ENCODE measurements around the gene TMEM52.
A peak's percentile ranks its signal among the peaks of the same experiment; 100 is the strongest.

TMEM52 gene

GRCh38 chr1:1914101-1914970 is 4.7 kb downstream of the TMEM52 start:
- no peak for DNase-seq

GRCh38 chr1:1911350-1912041 is 7.6 kb downstream of the TMEM52 start:
- peak; percentile 1 for DNase-seq

- peak; percentile 1 for DNase-seq
Observed at GRCh38 chr1:1910651-1911331, 8.3 kb downstream of the TMEM52 start.

- DNase-seq, result no peak
Observed at GRCh38 chr1:1910033-1910465, 9.0 kb downstream of the TMEM52 start.

DNA sequence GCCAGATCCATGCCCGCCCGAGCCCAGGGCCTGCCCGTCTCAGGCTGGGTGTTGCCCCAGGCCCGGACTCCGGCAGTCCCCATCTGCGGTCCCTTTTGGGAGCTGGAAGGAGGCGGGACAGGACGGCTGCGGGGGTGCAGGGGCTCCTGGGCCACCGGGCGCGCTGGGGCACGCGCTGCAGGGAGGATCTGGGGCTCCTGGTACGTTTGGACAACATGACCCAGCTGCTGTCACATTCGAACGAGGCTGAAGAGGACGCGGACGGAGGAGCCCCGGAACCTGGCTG is 10.6 kb downstream of the TMEM52 start:
- DNase-seq, result no peak

- no peak for DNase-seq
Observed at GRCh38 chr1:1907098-1907736, 11.9 kb downstream of the TMEM52 start.

DNA sequence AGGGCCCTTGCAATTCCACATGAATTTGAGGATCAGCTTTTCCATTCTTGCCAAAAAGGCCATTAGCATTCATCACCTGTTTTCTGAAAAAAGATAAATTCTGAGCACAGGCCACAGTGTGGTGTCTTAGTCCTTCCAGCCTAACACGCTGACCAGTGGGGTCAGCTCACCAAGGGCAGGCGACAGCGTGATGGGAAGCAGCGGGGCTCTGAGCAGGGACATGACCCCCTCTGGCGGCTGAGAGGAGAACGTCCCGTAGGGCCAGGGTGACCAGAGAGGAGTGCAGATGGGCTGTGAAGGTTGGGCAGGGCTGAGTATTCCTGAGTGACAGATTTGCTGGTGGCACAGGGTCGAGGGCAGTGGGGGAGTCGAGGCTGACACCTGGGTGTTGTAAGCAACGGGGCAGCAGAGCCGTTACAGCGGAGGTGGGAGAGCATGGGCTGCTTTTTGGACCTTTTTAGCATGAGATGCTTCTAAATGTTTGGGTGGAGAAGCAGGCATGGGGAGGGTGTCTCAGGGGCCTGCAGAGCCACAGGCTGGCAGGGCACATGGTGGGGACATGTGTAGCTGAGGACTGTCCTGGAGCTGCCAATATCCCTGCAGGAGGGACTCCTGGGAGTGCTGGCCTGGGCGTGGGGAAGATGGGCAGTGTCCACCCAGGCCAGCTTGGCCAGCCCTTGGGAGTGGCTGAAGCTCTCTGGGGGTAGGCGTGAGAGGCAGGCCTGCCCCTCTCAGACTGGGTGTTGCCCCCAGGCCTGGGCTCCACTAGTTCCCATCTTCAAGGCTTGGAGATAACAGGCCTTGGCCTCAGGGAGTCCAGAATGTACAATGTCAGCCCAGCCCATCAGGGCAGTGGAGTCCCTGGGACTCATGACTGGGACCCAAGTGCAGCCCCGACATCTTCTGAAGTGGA is 12.6 kb downstream of the TMEM52 start:
- DNase-seq, result peak; percentile 78

GRCh38 chr1:1903224-1903623 is 15.9 kb downstream of the TMEM52 start:
- no peak for DNase-seq

DNA sequence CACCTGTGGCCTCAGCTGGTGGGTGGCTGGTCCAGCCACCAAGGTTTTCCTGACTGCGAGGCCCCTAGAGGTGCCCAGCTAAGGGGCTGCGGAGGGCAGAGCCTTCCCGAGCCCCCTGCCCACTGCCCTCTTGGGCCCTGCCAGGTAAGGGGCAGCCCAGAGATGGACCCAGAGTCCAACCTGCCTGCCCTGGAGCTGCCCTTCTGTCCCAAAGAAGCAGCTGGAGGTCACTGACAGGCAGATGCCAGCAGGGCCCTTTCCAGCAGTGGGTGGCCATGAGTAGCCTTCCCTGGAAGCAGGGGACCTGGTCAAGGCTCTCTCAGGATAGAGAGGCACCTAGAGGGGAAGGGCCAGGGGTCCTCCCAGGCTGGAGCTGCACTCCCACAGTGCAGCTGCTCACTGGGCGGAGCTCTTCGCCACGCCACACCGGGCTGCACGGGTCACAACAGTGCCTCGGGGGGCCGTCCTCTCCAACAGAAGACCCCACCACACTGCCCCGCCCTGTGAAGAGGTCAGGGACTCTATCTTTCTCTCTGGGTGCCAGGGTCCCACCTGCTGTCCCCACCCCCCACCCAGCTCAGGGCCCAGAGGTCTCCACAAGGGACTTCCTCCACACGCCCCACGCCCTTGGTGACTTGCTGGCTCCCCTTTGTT is 17.3 kb downstream of the TMEM52 start:
- DNase-seq, result no peak

DNA sequence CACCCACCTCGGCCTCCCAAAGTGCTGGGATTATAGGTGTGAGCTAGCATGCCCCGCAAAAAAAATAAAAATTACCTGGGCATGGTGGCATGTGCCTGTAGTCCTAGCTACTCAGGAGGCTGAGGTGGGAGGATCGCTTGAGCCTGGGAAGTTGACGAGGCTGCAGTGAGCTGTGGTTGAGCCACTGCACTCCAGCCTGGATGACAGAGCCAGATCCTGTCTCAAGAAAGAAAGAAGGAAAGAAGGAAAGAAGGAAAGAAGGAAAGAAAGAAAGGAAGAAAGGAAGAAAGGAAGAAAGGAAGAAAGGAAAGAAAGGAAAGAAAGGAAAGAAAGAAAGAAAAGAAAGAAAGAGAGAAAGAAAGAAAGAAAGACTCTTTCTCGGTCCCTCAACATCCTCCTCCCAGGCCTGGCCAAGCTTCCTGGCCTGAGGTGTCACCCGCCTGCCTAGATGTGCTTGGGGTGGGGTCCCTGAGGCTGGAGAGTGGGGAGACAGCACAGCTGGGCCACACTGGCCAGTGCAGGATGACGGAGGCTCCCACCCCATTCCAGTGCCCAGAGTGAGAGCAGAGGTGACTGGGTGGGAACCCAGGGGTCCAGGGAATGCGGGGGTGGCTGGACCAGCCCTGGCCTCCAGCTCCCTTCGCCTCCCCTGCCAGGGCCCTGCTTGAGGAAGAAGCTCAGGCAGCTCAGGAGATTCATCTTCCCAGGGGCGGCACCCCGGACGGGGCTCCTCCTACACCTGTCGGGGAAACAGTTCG is 18.0 kb downstream of the TMEM52 start:
- DNase-seq, result no peak

GRCh38 chr1:1899967-1900327 is 19.1 kb downstream of the TMEM52 start:
- DNase-seq, result no peak

GRCh38 chr1:1899266-1899966 is 19.7 kb downstream of the TMEM52 start:
- peak; percentile 52 for DNase-seq

- DNase-seq, result no peak
Observed at GRCh38 chr1:1898246-1898933, 20.7 kb downstream of the TMEM52 start.

GRCh38 chr1:1895456-1896336 is 23.4 kb downstream of the TMEM52 start:
- no peak for DNase-seq

DNA sequence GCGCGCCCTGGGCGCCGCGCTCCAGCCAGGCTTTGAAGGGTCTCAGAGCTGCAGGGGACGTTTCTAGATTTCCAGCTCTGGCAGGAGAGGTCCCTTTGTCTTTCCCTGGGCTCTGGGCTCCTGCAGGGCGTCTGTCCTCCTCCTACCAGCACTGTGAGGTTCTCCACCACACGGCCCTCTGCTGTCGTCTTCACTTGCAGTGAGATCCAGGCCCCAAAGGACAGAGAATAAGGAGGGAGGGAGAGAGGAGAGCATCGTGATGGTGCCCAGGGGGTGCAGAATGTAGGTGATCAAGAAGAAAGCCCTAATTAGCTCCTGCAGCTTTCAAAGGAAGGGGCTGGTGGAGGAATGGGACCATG is 24.0 kb downstream of the TMEM52 start:
- DNase-seq, result no peak

GRCh38 chr1:1894354-1895059 is 24.6 kb downstream of the TMEM52 start:
- peak; percentile 40 for DNase-seq

- no peak for DNase-seq
Observed at GRCh38 chr1:1893997-1894353, 25.1 kb downstream of the TMEM52 start.
